Activated CD8-positive, alpha-beta T cell treated with anti-CD3 and anti-CD28 coated beads for 36 hours (primary cell): ENCODE results near the gene SPRY4. TPM values are rescaled to one million over a fixed set of nuclear protein-coding genes. Genes with fewer than 3 reads are reported as not detected.
A peak's percentile ranks its signal among the peaks of the same experiment; 100 is the strongest.

ENCODE experiments used
- ATAC-seq: fragments of 200-7000 bp; cut with Tn5 transposase; one replicate; pipeline ENCODE4 v1.10.0; 2021; ENCODE audit warnings: mild to moderate bottlenecking, moderate library complexity
- CTCF ChIA-PET: fragments of 350-600 bp; sonication (Branson Sonifier 250); formaldehyde crosslinking; loops from one replicate; lab custom pipeline; 2021; ENCODE audit warnings: antibody characterized with exemption; lab: Charles Lee
- POLR2A ChIA-PET: fragments of 350-600 bp; sonication (Branson Sonifier 250); formaldehyde crosslinking; loops from one replicate; lab custom pipeline; 2021; ENCODE audit warnings: antibody characterized with exemption; lab: Charles Lee
- DNase-seq: peaks from one replicate; pipeline ENCODE4 v3.0.0-alpha.2; 2020
- H3K27ac Mint-ChIP-seq: one replicate; pipeline ENCODE4 v1.8.0; 2021; ENCODE audit warnings: mild to moderate bottlenecking, mixed read lengths
- H3K27me3 Mint-ChIP-seq: one replicate; pipeline ENCODE4 v1.8.0; 2021; ENCODE audit warnings: mixed read lengths
- H3K36me3 Mint-ChIP-seq: one replicate; pipeline ENCODE4 v1.8.0; 2021; ENCODE audit warnings: low read depth, mixed read lengths
- H3K4me1 Mint-ChIP-seq: one replicate; pipeline ENCODE4 v1.8.0; 2021; ENCODE audit warnings: low read depth, mixed read lengths
- H3K4me3 Mint-ChIP-seq: one replicate; pipeline ENCODE4 v1.8.0; 2021; ENCODE audit warnings: mild to moderate bottlenecking, moderate library complexity, mixed read lengths
- H3K9me3 Mint-ChIP-seq: one replicate; pipeline ENCODE4 v1.8.0; 2021; ENCODE audit warnings: mixed read lengths
- CTCF ChIP-seq: fragments of 200-600 bp; IDR thresholded peaks from one replicate; pipeline ENCODE4 v1.8.0; 2022; ENCODE audit warnings: antibody characterized with exemption, mild to moderate bottlenecking
- intact Hi-C: fragments of 100-400 bp; cut with micrococcal nuclease; formaldehyde crosslinking; loops from one replicate; pipeline ENCODE4 v1.10.0; 2022
- total RNA-seq, 2 experiments: library from RNA; stranded (reverse); gene quantifications; one replicate each; pipeline ENCODE4 v1.2.3, GENCODE V29; 2021

SPRY4 gene
- total RNA-seq, 2 experiments from 2014 or later, result 0.90 to 1.0 TPM

- Mint-ChIP-seq H3K27ac (peak overlapping the region; percentile 86), H3K4me3 (peak overlapping the region; percentile 62), H3K4me1 (peaks cover 41% of the 10 kb centered on the region), H3K9me3 (peaks cover 4% of the 10 kb centered on the region), H3K27me3 (peaks cover 3% of the 10 kb centered on the region), H3K36me3 (no peaks in the 10 kb centered on the region)
- intact Hi-C loops, result no loop called here
- POLR2A ChIA-PET, result interaction anchor here (0.7 to 2.3 kb wide), 5 partner anchors 10 to 359 kb away, joined by 3 to 8 read pairs (median 3); partner anchors contain the start of gene SPRY4
- no peak for TF ChIP-seq CTCF
- CTCF ChIA-PET, result interaction anchor here (1.2 to 2.3 kb wide), 2 partner anchors 9 to 13 kb away, joined by 3 to 6 read pairs; no protein-coding TSS in a partner anchor
- DNase-seq (no peak), ATAC-seq (no peak)
Observed at GRCh38 chr5:142358121-142358520, 33.3 kb upstream of the SPRY4 start.

- H3K9me3 Mint-ChIP-seq, result peaks cover 4% of the 10 kb centered on the region
- intact Hi-C loops, result no loop called here
- ChIA-PET POLR2A (interaction anchor here (0.6 to 2.3 kb wide), 6 partner anchors 10 to 358 kb away, joined by 3 to 8 read pairs (median 3); partner anchors contain the start of gene SPRY4), CTCF (interaction anchor here (1.2 to 2.3 kb wide), 2 partner anchors 10 to 13 kb away, joined by 3 to 6 read pairs; no protein-coding TSS in a partner anchor)
- H3K36me3 Mint-ChIP-seq, result no peaks in the 10 kb centered on the region
- H3K4me3 Mint-ChIP-seq, result peak overlapping the region; percentile 62
- peak overlapping the region; percentile 86 for H3K27ac Mint-ChIP-seq
- peaks cover 41% of the 10 kb centered on the region for H3K4me1 Mint-ChIP-seq
- no peak for DNase-seq
- peaks cover 3% of the 10 kb centered on the region for H3K27me3 Mint-ChIP-seq
- TF ChIP-seq CTCF, result no peak
- no peak for ATAC-seq
Observed at GRCh38 chr5:142357469-142358090, 32.8 kb upstream of the SPRY4 start.

- H3K9me3 Mint-ChIP-seq, result peaks cover 4% of the 10 kb centered on the region
- intact Hi-C loops, result no loop called here
- DNase-seq, result peak; percentile 93
- H3K4me3 Mint-ChIP-seq, result peak overlapping the region; percentile 67
- peaks cover 3% of the 10 kb centered on the region for H3K27me3 Mint-ChIP-seq
- no peak for TF ChIP-seq CTCF
- peaks cover 41% of the 10 kb centered on the region for H3K4me1 Mint-ChIP-seq
- peak overlapping the region; percentile 92 for H3K27ac Mint-ChIP-seq
- CTCF ChIA-PET, result interaction anchor here (1.2 to 2.3 kb wide), 2 partner anchors 11 to 12 kb away, joined by 3 to 6 read pairs; no protein-coding TSS in a partner anchor
- peak; percentile 83 for ATAC-seq
- no peaks in the 10 kb centered on the region for H3K36me3 Mint-ChIP-seq
- POLR2A ChIA-PET, result interaction anchor here (0.6 to 2.3 kb wide), 5 partner anchors 11 to 350 kb away, joined by 3 to 8 read pairs (median 3); partner anchors contain the start of gene SPRY4
Observed at GRCh38 chr5:142356716-142357468, 32.1 kb upstream of the SPRY4 start.

GRCh38 chr5:142356349-142356715, 31.5 kb upstream of the SPRY4 start:
- POLR2A ChIA-PET, result no interaction called here
- ATAC-seq, result no peak

More at GRCh38 chr5:142356349-142356715, 31.5 kb upstream of the SPRY4 start:
- Mint-ChIP-seq H3K9me3 (peaks cover 4% of the 10 kb centered on the region), H3K36me3 (no peaks in the 10 kb centered on the region), H3K27ac (peak overlapping the region; percentile 92), H3K27me3 (peaks cover 3% of the 10 kb centered on the region), H3K4me3 (peak overlapping the region; percentile 66), H3K4me1 (peaks cover 41% of the 10 kb centered on the region)
- CTCF ChIA-PET, result interaction anchor here (2.3 kb wide), 1 partner anchor 11 kb away, joined by 6 read pairs; no protein-coding TSS in a partner anchor
- TF ChIP-seq CTCF, result no peak
- intact Hi-C loops, result no loop called here
- no peak for DNase-seq
